Endothelial cell of umbilical vein (primary cell): ENCODE results near the gene FRMPD1. TPM values are rescaled to one million over a fixed set of nuclear protein-coding genes. Genes with fewer than 3 reads are reported as not detected.

Experiments
- BruUV-seq: library from RNA; stranded (reverse); fragments of 400-500 nt; replicated peaks from 2 replicates; lab custom pipeline; 2021; lab: Mats Ljungman, UMichigan
- CTCF ChIA-PET: fragments of 300-600, 350-600 bp; sonication (Branson Sonifier 250); formaldehyde crosslinking; loops from one replicate; lab custom pipeline; 2021; ENCODE audit warnings: antibody characterized with exemption, inconsistent platforms; lab: Charles Lee
- POLR2A ChIA-PET: fragments of 300-600, 350-600 bp; sonication (Branson Sonifier 250); formaldehyde crosslinking; loops from one replicate; lab custom pipeline; 2021; ENCODE audit warnings: antibody characterized with exemption, inconsistent platforms; lab: Charles Lee
- DNase-seq: peaks from one replicate; pipeline ENCODE4 v3.0.0-alpha.2; 2011; ENCODE audit warnings: low read depth, low spot score
- FAIRE-seq: peaks from 2 replicates; lab custom pipeline; 2011; peaks lifted over from hg19 to GRCh38; lab: Jason Lieb, UNC
- H2AFZ ChIP-seq: 2 replicates; pipeline ENCODE4 v1.6.0; 2012; ENCODE audit warnings: low read depth, low read length, control low read depth, inconsistent platforms
- H3K27ac ChIP-seq: 2 replicates; pipeline ENCODE4 v1.5.1; 2011; ENCODE audit warnings: low read depth, mild to moderate bottlenecking, control low read depth, low read length, moderate library complexity; ENCODE audit not compliant: insufficient read depth
- H3K27me3 ChIP-seq, 2 experiments: 2 replicates each; pipeline versions ENCODE4 v1.6.0 to v1.6.1; 2011; ENCODE audit warnings: low read length in 2 of 2, mixed read lengths in 1 of 2; ENCODE audit not compliant: control insufficient read depth in 2 of 2, insufficient read depth in 2 of 2
- H3K36me3 ChIP-seq, 2 experiments: 2 replicates in 1 of 2; 3 replicates in 1 of 2; pipeline ENCODE4 v1.5.1; 2011; ENCODE audit warnings: low read length in 2 of 2, mild to moderate bottlenecking in 1 of 2, moderate library complexity in 1 of 2; ENCODE audit not compliant: control insufficient read depth in 2 of 2, insufficient read depth in 2 of 2; ENCODE audit errors: extremely low read depth in 1 of 2
- H3K4me1 ChIP-seq: 3 replicates; pipeline ENCODE4 v1.5.1; 2011; ENCODE audit warnings: mild to moderate bottlenecking, low read length; ENCODE audit not compliant: control insufficient read depth, insufficient read depth; ENCODE audit errors: extremely low read depth
- H3K4me2 ChIP-seq: 2 replicates; pipeline ENCODE4 v1.6.1; 2011; ENCODE audit warnings: low read length, control low read depth, mixed read lengths; ENCODE audit not compliant: insufficient read depth
- H3K4me3 ChIP-seq, 3 experiments: fragments of 200-600 bp in 1 of 3; sonication (generic), shearing (Covaris generic) in 1 of 3; replicated peaks in 1 of 3; 2 replicates each; pipeline ENCODE4 v1.5.1; 2011 to 2016; ENCODE audit warnings: control low read depth in 3 of 3, low read length in 3 of 3, mild to moderate bottlenecking in 2 of 3, inconsistent platforms in 1 of 3, low read depth in 1 of 3, moderate library complexity in 1 of 3; ENCODE audit not compliant: insufficient read depth in 1 of 3
- H3K79me2 ChIP-seq: 2 replicates; pipeline ENCODE4 v1.6.0; 2012; ENCODE audit warnings: low read length, inconsistent platforms; ENCODE audit not compliant: control insufficient read depth, insufficient read depth
- H3K9ac ChIP-seq: replicated peaks from 2 replicates; pipeline ENCODE3; 2011; ENCODE audit warnings: low read length, control low read depth; ENCODE audit not compliant: insufficient read depth; ENCODE audit errors: extremely low read depth
- H3K9me1 ChIP-seq: replicated peaks from 3 replicates; pipeline ENCODE4 v1.6.0; 2011; ENCODE audit warnings: mild to moderate bottlenecking, low read length; ENCODE audit not compliant: control insufficient read depth, insufficient read depth; ENCODE audit errors: extremely low read depth
- H3K9me3 ChIP-seq: replicated peaks from 2 replicates; pipeline ENCODE4 v1.5.1; 2012; ENCODE audit warnings: low read length, inconsistent platforms; ENCODE audit not compliant: control insufficient read depth, insufficient read depth
- H4K20me1 ChIP-seq: replicated peaks from 2 replicates; pipeline ENCODE3; 2011; ENCODE audit warnings: mild to moderate bottlenecking, low read length; ENCODE audit not compliant: control insufficient read depth, insufficient read depth; ENCODE audit errors: extremely low read depth
- EZH2 ChIP-seq: IDR thresholded peaks from 2 replicates; pipeline ENCODE4 v1.6.1; 2012; ENCODE audit warnings: borderline replicate concordance, low read depth, mild to moderate bottlenecking, moderate library complexity, low read length, inconsistent platforms; ENCODE audit not compliant: severe bottlenecking
- MYC ChIP-seq: IDR thresholded peaks from one replicate; pipeline ENCODE4 v1.6.1; 2011; ENCODE audit warnings: mild to moderate bottlenecking, low read depth, low read length
- POLR2A ChIP-seq: IDR thresholded peaks from 2 replicates; pipeline ENCODE4 v1.6.1; 2012; ENCODE audit warnings: low read depth, mild to moderate bottlenecking, control low read depth, low read length
- POLR2AphosphoS5 ChIP-seq: IDR thresholded peaks from 2 replicates; pipeline ENCODE4 v1.6.1; 2012; ENCODE audit warnings: low read depth, mild to moderate bottlenecking, control low read depth, low read length, moderate library complexity; ENCODE audit not compliant: insufficient read depth
- dilution Hi-C: fragments of 300-500 bp; cut with MboI; formaldehyde crosslinking; loops from one replicate; pipeline ENCODE4 v1.15.0; 2019; ENCODE audit warnings: low sequenced_read_pairs; ENCODE audit not compliant: extremely low pct_ligation_motif_present
- intact Hi-C: fragments of 100-400 bp; cut with micrococcal nuclease; formaldehyde crosslinking; loops from one replicate; pipeline ENCODE4 v1.10.0; 2022
- polyA plus RNA-seq, 4 experiments: library from polyadenylated mRNA; depleted of rRNA in 3 of 4; stranded (reverse) in 3 of 4; unstranded in 1 of 4; fragments of >200 nt; gene quantifications; 2 replicates each; pipeline versions ENCODE4 v1.2.1 to v1.2.3, GENCODE V29; 2011 to 2012; ENCODE audit warnings: missing spikeins in 1 of 4
- total RNA-seq: library from RNA; stranded (reverse); gene quantifications from 2 replicates; pipeline ENCODE4 v1.2.3, GENCODE V29; 2021

The FRMPD1 gene
- total and polyA plus RNA-seq, 2 donors (not counting 3 experiments of a cell fraction or from before 2014, with no cell fraction given), result not detected

GRCh38 chr9:37796232-37796631 is 145.5 kb downstream of the FRMPD1 start:
- Histone ChIP-seq H3K9me1 (no peaks in the 10 kb centered on the region), H2AFZ (no peak overlapping the region), H3K27ac (no peak overlapping the region), H3K4me1 (peaks cover 3% of the 10 kb centered on the region), H3K27me3 (no peaks in the 10 kb centered on the region), H3K4me3 (no peak overlapping the region), H3K9ac (no peak overlapping the region), H3K4me2 (no peak overlapping the region), H4K20me1 (no peaks in the 10 kb centered on the region), H3K36me3 (no peaks in the 10 kb centered on the region), H3K9me3 (no peaks in the 10 kb centered on the region), H3K79me2 (peaks cover 4% of the 10 kb centered on the region)
- no TSS peak for BruUV-seq
- POLR2A ChIA-PET, result no interaction called here
- CTCF ChIA-PET, result no interaction called here
- DNase-seq (no peak), FAIRE-seq (no peak)
- no peak for TF ChIP-seq EZH2
- TF ChIP-seq POLR2AphosphoS5, result no peak
- no peak for TF ChIP-seq MYC
- TF ChIP-seq POLR2A, result no peak
- intact Hi-C loops, result no loop called here
- dilution Hi-C loops, result no loop called here

Other genes with a start within 250 kb of the FRMPD1 start
- gene GRHPR, start 228.3 kb upstream of the FRMPD1 start, total RNA-seq, result 91.2 and 103 TPM in 2 replicates
- gene GRHPR, start 228.3 kb upstream of the FRMPD1 start, polyA plus RNA-seq, result 247 and 267 TPM in 2 replicates
- 9.6 and 10.0 TPM in 2 replicates for gene ZBTB5, start 185.5 kb upstream of the FRMPD1 start, total RNA-seq
- gene ZBTB5, start 185.5 kb upstream of the FRMPD1 start, polyA plus RNA-seq, result 12.5 and 13.7 TPM in 2 replicates
- 17.2 and 21.2 TPM in 2 replicates for gene POLR1E, start 165.0 kb upstream of the FRMPD1 start, total RNA-seq
- 6.3 and 9.0 TPM in 2 replicates for gene POLR1E, start 165.0 kb upstream of the FRMPD1 start, polyA plus RNA-seq
- gene FBXO10, start 74.6 kb upstream of the FRMPD1 start, total RNA-seq, result 13.8 and 14.4 TPM in 2 replicates
- 11.8 and 13.8 TPM in 2 replicates for gene FBXO10, start 74.6 kb upstream of the FRMPD1 start, polyA plus RNA-seq
- gene TOMM5, start 58.4 kb upstream of the FRMPD1 start, total RNA-seq, result 145 and 147 TPM in 2 replicates
- gene TOMM5, start 58.4 kb upstream of the FRMPD1 start, polyA plus RNA-seq, result 110 and 122 TPM in 2 replicates
- 5.2 and 7.0 TPM in 2 replicates for gene TRMT10B, start 102.9 kb downstream of the FRMPD1 start, total RNA-seq
- gene TRMT10B, start 102.9 kb downstream of the FRMPD1 start, polyA plus RNA-seq, result 2.5 and 3.0 TPM in 2 replicates
- 38.0 and 39.1 TPM in 2 replicates for gene EXOSC3, start 134.1 kb downstream of the FRMPD1 start, total RNA-seq
- 21.5 and 25.0 TPM in 2 replicates for gene EXOSC3, start 134.1 kb downstream of the FRMPD1 start, polyA plus RNA-seq
- 20.0 and 21.5 TPM in 2 replicates for gene DCAF10, start 149.8 kb downstream of the FRMPD1 start, total RNA-seq
- 11.3 and 13.1 TPM in 2 replicates for gene DCAF10, start 149.8 kb downstream of the FRMPD1 start, polyA plus RNA-seq